Esophagus muscularis mucosa (tissue), 4 donors: ENCODE results near the gene LILRB2. TPM values are rescaled to one million over a fixed set of nuclear protein-coding genes. Genes with fewer than 3 reads are reported as not detected.

Experiments used
- DNase-seq: peaks from one replicate; pipeline ENCODE4 v3.0.0-alpha.2; 2017; ENCODE audit errors: extremely low spot score
- H3K27ac ChIP-seq, 4 donors: fragments of 200-600 bp; sonication (generic); replicated peaks in 1 of 4; 1 replicate in 3 of 4; 2 replicates in 1 of 4; pipeline ENCODE4 v1.5.1; 2016 to 2019; ENCODE audit warnings: mild to moderate bottlenecking in 1 of 4
- H3K27me3 ChIP-seq, 4 donors: fragments of 200-600 bp; sonication (generic); one replicate each; pipeline versions ENCODE4 v1.5.1 to v1.6.0; 2016 to 2019
- H3K36me3 ChIP-seq, 4 donors: fragments of 200-600 bp; sonication (generic); one replicate each; pipeline ENCODE4 v1.5.1; 2016 to 2019
- H3K4me1 ChIP-seq, 4 donors: fragments of 200-600 bp; sonication (generic); one replicate each; pipeline ENCODE4 v1.5.1; 2016 to 2019
- H3K4me3 ChIP-seq, 4 donors: fragments of 200-600 bp; sonication (generic); 1 replicate in 2 of 4; 2 replicates in 2 of 4; pipeline ENCODE4 v1.5.1; 2016 to 2019; ENCODE audit warnings: mild to moderate bottlenecking in 4 of 4, moderate library complexity in 1 of 4
- H3K9me3 ChIP-seq, 4 donors: fragments of 200-600 bp; sonication (generic); 1 replicate in 3 of 4; 2 replicates in 1 of 4; pipeline ENCODE4 v1.5.1; 2016 to 2019
- CTCF ChIP-seq, 3 experiments: fragments of 200-600 bp in 2 of 3; fragments of 450-650 bp in 1 of 3; sonication (generic) in 2 of 3; IDR thresholded peaks; one replicate each; pipeline ENCODE4 v1.5.1; 2017 to 2019; ENCODE audit warnings: antibody characterized with exemption in 3 of 3, mild to moderate bottlenecking in 2 of 3, moderate library complexity in 1 of 3
- EP300 ChIP-seq: sonication (generic); formaldehyde crosslinking; IDR thresholded peaks from one replicate; pipeline ENCODE4 v1.6.1; 2017; ENCODE audit warnings: antibody characterized with exemption
- POLR2A ChIP-seq: fragments of 450-650 bp; IDR thresholded peaks from one replicate; pipeline ENCODE4 v1.6.1; 2017; ENCODE audit warnings: antibody characterized with exemption, moderate library complexity, mild to moderate bottlenecking, low read depth
- POLR2AphosphoS5 ChIP-seq, 2 donors: sonication (generic); formaldehyde crosslinking; IDR thresholded peaks; one replicate each; pipeline ENCODE4 v1.6.1; 2017; ENCODE audit warnings: antibody characterized with exemption in 2 of 2
- WGBS: methylation state at CpG from one replicate; pipeline ENCODE4 v1.1.5; 2018; 5-methylcytosine and 5-hydroxymethylcytosine counted together
- intact Hi-C: fragments of 100-400 bp; cut with DNase I; formaldehyde crosslinking; loops from one replicate; pipeline ENCODE4 v1.15.1; 2023
- total RNA-seq, 4 donors: library from RNA; depleted of rRNA; stranded (reverse); fragments of >200 nt; gene quantifications; one replicate each; pipeline versions ENCODE4 v1.1.0 to v1.2.1, GENCODE V29; 2016

LILRB2 gene
- total RNA-seq, 4 donors from 2014 or later = 2.1 to 5.6 (median 2.6) TPM

- Histone ChIP-seq H3K9me3 (no peaks in the 10 kb centered on the region), H3K27me3 (peaks cover 0 to 68% (median 9%) of the 10 kb centered on the region in 4 donors), H3K4me3 (peak overlapping the region in 2 of 4 donors; percentile 12 to 22), H3K27ac (no peak overlapping the region), H3K36me3 (no peaks in the 10 kb centered on the region), H3K4me1 (no peaks in the 10 kb centered on the region)
- TF ChIP-seq POLR2AphosphoS5 (IDR thresholded peaks at IDR 0.05) (no peak), CTCF (IDR thresholded peaks at IDR 0.05) (no peak)
- DNase-seq = no peak
- intact Hi-C loops = no loop called here
- 35% methylated on average over 11 of the region's 26 CpGs for WGBS
These were observed 25.7 kb downstream of the LILRB2 start for GRCh38 chr19:54255105-54255775.

GRCh38 chr19:54254195-54254906 is 26.6 kb downstream of the LILRB2 start:
- H3K27ac ChIP-seq = no peak overlapping the region
- no peak for DNase-seq
- intact Hi-C loops = no loop called here
- TF ChIP-seq CTCF (IDR thresholded peaks at IDR 0.05) (no peak), POLR2A (no peak), EP300 (no peak)
- H3K4me1 ChIP-seq = no peaks in the 10 kb centered on the region
- no peaks in the 10 kb centered on the region for H3K36me3 ChIP-seq
- H3K4me3 ChIP-seq = no peak overlapping the region
- H3K27me3 ChIP-seq = peaks cover 0 to 68% (median 9%) of the 10 kb centered on the region in 4 donors
- WGBS = 69% methylated on average over 11 of the region's 17 CpGs
- no peaks in the 10 kb centered on the region for H3K9me3 ChIP-seq

GRCh38 chr19:54253331-54254194 is 27.3 kb downstream of the LILRB2 start:
- TF ChIP-seq EP300 (no peak), CTCF (IDR thresholded peaks at IDR 0.05) (no peak), POLR2A (no peak), POLR2AphosphoS5 (IDR thresholded peaks at IDR 0.05) (no peak)
- no peak overlapping the region for H3K4me3 ChIP-seq
- H3K27me3 ChIP-seq = peaks cover 0 to 70% (median 9%) of the 10 kb centered on the region in 4 donors
- H3K36me3 ChIP-seq = no peaks in the 10 kb centered on the region
- DNase-seq = no peak
- no peaks in the 10 kb centered on the region for H3K4me1 ChIP-seq
- H3K9me3 ChIP-seq = no peaks in the 10 kb centered on the region
- WGBS = 58% methylated on average over 9 of the region's 23 CpGs
- no peak overlapping the region for H3K27ac ChIP-seq
- intact Hi-C loops = no loop called here

DNA sequence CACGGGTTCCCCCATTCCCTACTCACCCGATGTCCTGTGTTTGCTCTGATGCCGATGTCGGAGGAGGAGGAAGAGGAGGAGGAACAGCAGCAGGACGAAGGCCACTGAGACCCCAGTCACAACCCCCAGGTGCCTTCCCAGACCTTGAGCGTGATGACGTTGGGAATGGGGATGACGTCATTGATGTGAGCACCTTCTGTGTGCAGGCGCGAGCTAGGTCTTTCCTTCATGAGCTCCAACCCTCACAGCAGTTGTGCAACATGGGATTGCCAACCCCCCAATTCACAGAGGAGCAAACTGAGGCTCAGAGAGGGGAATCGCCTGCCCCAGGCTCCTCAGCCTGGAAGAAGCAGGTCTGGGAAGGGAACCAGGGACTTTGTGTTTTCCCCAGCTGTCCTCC is 28.1 kb downstream of the LILRB2 start:
- no peaks in the 10 kb centered on the region for H3K9me3 ChIP-seq
- no peaks in the 10 kb centered on the region for H3K4me1 ChIP-seq
- TF ChIP-seq POLR2AphosphoS5 (IDR thresholded peaks at IDR 0.05) (no peak), POLR2A (no peak), CTCF (IDR thresholded peaks at IDR 0.05) (no peak), EP300 (no peak)
- H3K27me3 ChIP-seq = peaks cover 0 to 73% (median 9%) of the 10 kb centered on the region in 4 donors
- H3K4me3 ChIP-seq = no peak overlapping the region
- H3K27ac ChIP-seq = no peak overlapping the region
- WGBS = 85% methylated on average over 11 of the region's 11 CpGs
- DNase-seq = no peak
- no peaks in the 10 kb centered on the region for H3K36me3 ChIP-seq
- intact Hi-C loops = no loop called here
